ENCODE results near the gene ATF4. TPM values are rescaled to one million over a fixed set of nuclear protein-coding genes. Genes with fewer than 3 reads are reported as not detected.

Gene ATF4
- total and polyA plus RNA-seq, 2 of the 13 experiments (the other 11 are each of a cell fraction or from before 2014, with no cell fraction given) = 486 to 1,297 TPM

- H3K36me3 ChIP-seq (replicated peaks in 1 of 2; ENCODE audit: control insufficient read depth in 1 of 2, insufficient read depth in 2 of 2, low read length in 2 of 2) = peaks cover 2 to 15% of the 10 kb centered on the region in 2 experiments; a peak in 4 of 5 replicates
- H3K4me1 ChIP-seq (ENCODE audit: insufficient read depth, low read length) = peaks cover 68% of the 10 kb centered on the region
- no TSS peak for BruUV-seq (replicated peaks)
- H3K79me2 ChIP-seq (ENCODE audit: insufficient read depth, low read length) = peaks cover 21% of the 10 kb centered on the region
- in situ Hi-C loops (cut with HindIII; ENCODE audit: extremely low pct_ligation_motif_present, low pct_unique_long_range_greater_than_20kb) (no loop called here), intact Hi-C loops (cut with micrococcal nuclease; ENCODE audit: unreplicated experiment) (no loop called here)
- H3K27ac ChIP-seq (ENCODE audit: extremely low read length, insufficient read depth, low read length) = peak within 1 kb of the TSS; percentile 76
- peaks cover 22% of the 10 kb centered on the region for H4K20me1 ChIP-seq (ENCODE audit: insufficient read depth, low read length)
- peak within 1 kb of the TSS; percentile 93 for H3K9ac ChIP-seq (ENCODE audit: insufficient read depth, low read depth, low read length)
- peak; percentile 99 for DNase-seq (ENCODE audit: low spot score)
- H3K4me2 ChIP-seq (ENCODE audit: low read depth, low read length) = peak within 1 kb of the TSS; percentile 95
- peak within 1 kb of the TSS; percentile 80 to 97 (median 96) for H3K4me3 ChIP-seq (replicated peaks in 1 of 3; ENCODE audit: insufficient read depth in 1 of 3, low read depth in 2 of 3, low read length in 3 of 3)
- 1% methylated on average over 31 of the region's 67 CpGs for WGBS (ENCODE audit: low lambda C conversion rate)
- peaks cover 0 to 14% of the 10 kb centered on the region in 2 experiments; a peak in 3 of 5 replicates for H3K27me3 ChIP-seq (ENCODE audit: control insufficient read depth in 1 of 2, insufficient read depth in 2 of 2, low read length in 2 of 2)
- ChIA-PET CTCF (ENCODE audit: low intra/inter-chr PET ratio, low total read pairs) (interaction anchor here (0.8 kb wide), 1 partner anchor 36 kb away, joined by 3 read pairs; no protein-coding TSS in a partner anchor), POLR2A (interaction anchor here (0.6 to 11.2 kb wide), 7 partner anchors 9 to 512 kb away, joined by 3 to 167 read pairs (median 14); partner anchors contain the start of genes ATF4, MIEF1, RPL3 and TAB1)
- no peak within 1 kb of the TSS for H2AFZ ChIP-seq (ENCODE audit: low read length)
- peak; percentile 60 for ATAC-seq
- H3K9me3 ChIP-seq (ENCODE audit: low read length) = no peaks in the 10 kb centered on the region
- peak; percentile 98 for FAIRE-seq
- TF ChIP-seq MIER3 (CRISPR knock-in tag; IDR thresholded peaks at IDR 0.05; ENCODE audit: borderline replicate concordance) (peak; percentile 62; the same call in 1 of the 2 replicates), ADNP (CRISPR knock-in tag; IDR thresholded peaks at IDR 0.05) (no peak), PAXIP1 (CRISPR knock-in tag; conservative IDR thresholded peaks at IDR 0.05) (peak; percentile 28; the same call in 1 of the 2 replicates), PREB (CRISPR knock-in tag; IDR thresholded peaks at IDR 0.05) (no peak), KDM2A (CRISPR knock-in tag; IDR thresholded peaks at IDR 0.05; ENCODE audit: borderline replicate concordance, low read depth) (peak; percentile 75; the same call in 1 of the 2 replicates), ISX (CRISPR knock-in tag; conservative IDR thresholded peaks at IDR 0.05) (0 out of 2 replicates have a peak, but pooled peaks have one; percentile 25), RAD51 (IDR thresholded peaks at IDR 0.05; ENCODE audit: borderline replicate concordance) (no peak), ZNF460 (CRISPR knock-in tag; IDR thresholded peaks at IDR 0.05; ENCODE audit: borderline replicate concordance) (no peak), YY1 (IDR thresholded peaks at IDR 0.05; ENCODE audit: insufficient read depth, insufficient replicate concordance, low read depth, low read length) (peak; percentile 94), ATF3 (CRISPR knock-in tag; IDR thresholded peaks at IDR 0.05) (no peak; the same call in 1 of the 2 replicates), MAFG (CRISPR knock-in tag; IDR thresholded peaks at IDR 0.05) (peak; percentile 44; the same call in 1 of the 2 replicates), ZXDC (CRISPR knock-in tag; IDR thresholded peaks at IDR 0.05) (0 out of 2 replicates have a peak, but pooled peaks have one; percentile 41), ZNF230 (CRISPR knock-in tag; IDR thresholded peaks at IDR 0.05) (0 out of 2 replicates have a peak, but pooled peaks have one; percentile 83), TP53 (CRISPR knock-in tag; conservative IDR thresholded peaks at IDR 0.05) (peak; percentile 60; the same call in 1 of the 2 replicates)
Measured at GRCh38 chr22:39532215-39533073, 12.1 kb downstream of the ATF4 start, which contains the start of gene RPS19BP1. Gene RPS19BP1 (minus strand): TSS chr22:39532748. CDS start chr22:39532738, 10 bp downstream.

Data from HepG2 (cell line).